ENCODE data around the gene SHROOM3.

The SHROOM3 gene

DNA sequence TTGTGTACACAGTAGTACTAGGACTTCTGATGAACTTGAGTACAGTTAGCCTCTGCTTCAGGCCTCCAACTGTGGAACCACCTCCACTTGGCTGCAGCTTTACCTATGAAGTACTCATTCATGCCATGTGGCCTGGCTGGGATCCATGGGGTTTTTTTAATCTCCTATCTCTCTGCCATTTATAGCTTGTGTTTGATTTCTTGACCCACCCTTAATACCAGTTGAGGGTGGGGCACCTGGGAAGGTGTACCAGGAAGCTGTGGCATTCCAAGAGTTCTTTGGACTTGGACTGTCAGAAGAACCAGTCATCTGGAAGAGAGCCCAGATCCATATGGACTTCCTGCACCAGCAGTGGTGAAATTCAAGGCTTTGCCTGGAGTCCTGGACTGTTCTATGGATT, 230.1 kb downstream of the SHROOM3 start:
- no peak for TF ChIP-seq CTCF (IDR thresholded peaks at IDR 0.05; ENCODE audit: extremely low read depth, missing control alignments)
- DNase-seq (ENCODE audit: low spot score): no peak

DNA sequence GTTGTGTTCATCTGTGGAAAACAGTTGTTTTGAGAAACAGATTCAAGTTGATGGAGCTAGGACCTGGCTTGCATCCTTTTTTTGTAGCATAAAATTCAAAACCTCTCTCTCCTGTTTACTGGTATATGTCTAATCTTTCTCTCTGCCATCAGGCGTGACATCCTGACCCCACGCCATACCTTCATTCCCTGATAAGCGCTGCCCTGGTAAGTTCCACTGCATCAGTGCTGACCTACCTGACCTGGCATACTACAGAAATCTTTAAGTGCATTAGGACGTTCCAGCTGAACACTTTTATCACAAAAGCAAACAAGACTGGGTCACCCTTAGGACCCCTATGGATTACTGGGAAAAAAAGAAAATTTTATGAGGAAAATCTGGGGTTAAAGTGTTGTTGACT, 230.7 kb downstream of the SHROOM3 start:
- DNase-seq (ENCODE audit: low spot score): no peak
- TF ChIP-seq CTCF (IDR thresholded peaks at IDR 0.05; ENCODE audit: extremely low read depth, missing control alignments): no peak

GRCh38 chr4:76666944-76667532, 232.0 kb downstream of the SHROOM3 start:
- no peak for TF ChIP-seq CTCF (IDR thresholded peaks at IDR 0.05; ENCODE audit: extremely low read depth, missing control alignments)
- DNase-seq (ENCODE audit: low spot score): no peak

DNA sequence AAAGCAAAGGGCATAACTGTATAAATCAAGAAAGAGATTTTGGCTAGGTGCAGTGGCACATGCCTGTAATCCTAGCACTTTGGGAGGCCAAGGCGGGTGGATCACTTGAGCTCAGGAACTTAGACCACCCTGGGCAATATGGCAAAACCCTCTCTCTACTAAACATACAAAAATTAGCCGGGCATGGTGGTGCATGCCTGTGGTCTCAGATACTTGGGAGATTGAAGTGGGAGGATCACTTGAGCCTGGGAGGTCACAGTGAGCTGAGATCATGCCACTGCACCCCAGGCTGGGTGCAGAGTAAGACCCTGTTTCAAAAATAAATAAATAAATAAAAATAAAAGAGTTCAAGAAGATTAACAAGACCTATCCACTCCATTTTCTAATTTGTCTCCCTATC, 235.6 kb downstream of the SHROOM3 start:
- DNase-seq (ENCODE audit: low spot score): no peak
- TF ChIP-seq CTCF (IDR thresholded peaks at IDR 0.05; ENCODE audit: extremely low read depth, missing control alignments): no peak

DNA sequence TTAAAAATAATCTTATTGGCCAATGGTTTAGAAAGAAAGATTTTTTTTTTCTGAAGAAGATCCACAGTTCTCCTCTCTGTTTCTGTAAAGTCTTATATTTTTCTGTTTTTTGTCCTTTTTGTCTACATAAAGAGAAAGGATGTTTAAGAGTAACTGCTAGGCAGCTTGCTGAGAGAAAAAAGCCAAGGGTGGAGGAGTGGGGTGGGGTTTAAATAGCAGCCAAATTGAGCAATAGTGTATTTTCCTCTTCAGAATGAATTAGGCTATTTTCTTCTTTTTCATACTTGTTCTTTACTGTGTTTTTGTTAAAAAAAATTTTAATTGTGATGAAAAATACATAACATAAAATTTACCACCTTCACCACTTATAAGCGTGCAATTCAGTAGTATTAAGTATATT, 238.3 kb downstream of the SHROOM3 start:
- TF ChIP-seq CTCF (IDR thresholded peaks at IDR 0.05; ENCODE audit: extremely low read depth, missing control alignments): no peak
- DNase-seq (ENCODE audit: low spot score): no peak

GRCh38 chr4:76674983-76675382, 240.0 kb downstream of the SHROOM3 start:
- no peak for TF ChIP-seq CTCF (IDR thresholded peaks at IDR 0.05; ENCODE audit: extremely low read depth, missing control alignments)
- no peak for DNase-seq (ENCODE audit: low spot score)

DNA sequence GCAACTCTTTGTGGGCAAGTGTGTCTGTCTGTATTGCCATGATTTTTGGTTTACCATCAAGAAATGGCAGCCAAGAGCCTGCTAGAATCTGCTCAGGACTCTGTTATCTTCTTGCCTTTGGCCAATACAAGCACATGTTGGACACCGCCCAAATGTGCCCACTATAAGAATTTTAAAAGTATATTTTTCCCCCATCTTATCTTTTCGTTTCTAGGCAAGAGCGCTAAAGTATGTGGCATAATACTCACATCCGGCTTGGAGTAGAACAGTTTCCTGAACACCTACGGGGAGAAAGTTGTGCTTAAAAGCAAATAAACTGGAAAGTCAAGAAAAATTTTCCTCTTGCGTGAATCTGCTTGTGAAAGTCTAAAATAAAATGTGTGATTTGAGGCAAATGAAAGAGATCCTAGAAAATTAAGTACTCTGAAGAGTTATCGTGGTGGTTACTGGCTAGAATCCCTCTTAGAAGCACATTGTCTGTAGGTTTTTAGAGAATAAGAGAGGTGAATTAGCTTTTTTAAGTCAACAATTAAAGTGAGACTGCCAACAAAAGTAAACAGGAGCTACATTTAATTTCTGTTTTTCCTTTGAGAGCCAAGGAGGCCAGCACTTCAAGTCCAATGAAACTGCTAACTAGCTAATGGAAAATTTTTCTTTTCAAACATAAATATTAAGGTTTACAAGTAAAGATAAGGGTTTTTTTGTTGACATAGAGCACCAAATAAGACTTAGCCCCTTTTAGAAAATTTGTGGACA, 242.7 kb downstream of the SHROOM3 start:
- no peak for TF ChIP-seq CTCF (IDR thresholded peaks at IDR 0.05; ENCODE audit: extremely low read depth, missing control alignments)
- no peak for DNase-seq (ENCODE audit: low spot score)
